NCI-H1436 treated with DMSO at 0.1 percent for 48 hours (cell line): Measurements from ENCODE around the gene CCN5.

ENCODE experiments used
- DNase-seq: peaks from one replicate; lab custom pipeline; 2025; lab: John Stamatoyannopoulos, UW

Gene CCN5

GRCh38 chr20:44737116-44737515 is 21.9 kb downstream of the CCN5 start:
- no peak for DNase-seq

- DNase-seq = no peak
Observed at GRCh38 chr20:44738813-44739477, 23.8 kb downstream of the CCN5 start.

GRCh38 chr20:44739942-44740341 is 24.8 kb downstream of the CCN5 start:
- no peak for DNase-seq

GRCh38 chr20:44742304-44743079 is 27.3 kb downstream of the CCN5 start:
- DNase-seq = no peak

GRCh38 chr20:44743080-44743701 is 28.0 kb downstream of the CCN5 start:
- no peak for DNase-seq

GRCh38 chr20:44743916-44744655 is 28.9 kb downstream of the CCN5 start:
- DNase-seq = no peak

- no peak for DNase-seq
Observed at GRCh38 chr20:44745122-44745597, 30.0 kb downstream of the CCN5 start.

GRCh38 chr20:44745598-44746366 is 30.6 kb downstream of the CCN5 start, which contains the start of gene KCNK15:
Gene KCNK15, plus strand, starts transcription at chr20:44745865. Its CDS starts 46 bp downstream, at chr20:44745911.
- no peak for DNase-seq

- DNase-seq = no peak
Observed at GRCh38 chr20:44746367-44747165, 31.4 kb downstream of the CCN5 start.

GRCh38 chr20:44747166-44748004 is 32.2 kb downstream of the CCN5 start:
- no peak for DNase-seq

GRCh38 chr20:44748005-44748370 is 32.8 kb downstream of the CCN5 start:
- DNase-seq = no peak

GRCh38 chr20:44750081-44750805 is 35.1 kb downstream of the CCN5 start:
- DNase-seq = no peak

- DNase-seq = no peak
Observed at GRCh38 chr20:44752099-44752931, 37.1 kb downstream of the CCN5 start.

GRCh38 chr20:44754554-44754953 is 39.4 kb downstream of the CCN5 start:
- DNase-seq = no peak

- DNase-seq = no peak
Observed at GRCh38 chr20:44756011-44756688, 41.0 kb downstream of the CCN5 start.

- DNase-seq = no peak
Observed at GRCh38 chr20:44756956-44757355, 41.8 kb downstream of the CCN5 start.
